HepG2 (cell line): Measurements from ENCODE around the gene SLC19A1.

ENCODE experiments used
- ZNF274 ChIP-seq: sonication (generic); formaldehyde crosslinking; IDR thresholded peaks from 2 replicates; pipeline ENCODE4 v1.5.1; 2020; ENCODE audit warnings: mild to moderate bottlenecking, missing genetic modification reagents
- TF ChIP-seq, protein P1 (sequence below): sonication (generic); formaldehyde crosslinking; IDR thresholded peaks from 2 replicates; pipeline ENCODE4 v1.8.0; 2022; ENCODE audit warnings: missing genetic modification reagents, low read depth, mild to moderate bottlenecking, borderline replicate concordance
- TF ChIP-seq, protein P2 (sequence below): sonication (generic); formaldehyde crosslinking; IDR thresholded peaks from 2 replicates; pipeline ENCODE4 v1.5.1; 2020; ENCODE audit warnings: missing genetic modification reagents, mild to moderate bottlenecking, borderline replicate concordance

- no peak for TF ChIP-seq ZNF274 (CRISPR knock-in tag)
- TF ChIP-seq, protein P1, sequence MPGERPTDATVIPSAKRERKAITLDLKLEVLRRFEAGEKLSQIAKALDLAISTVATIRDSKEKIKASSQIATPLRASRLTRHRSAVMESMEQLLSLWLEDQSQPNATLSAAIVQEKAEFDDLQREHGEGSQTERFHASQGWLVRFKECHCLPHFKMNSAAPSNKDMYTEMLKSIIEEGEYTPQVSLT (CRISPR knock-in tag): no peak
- TF ChIP-seq, protein P2, sequence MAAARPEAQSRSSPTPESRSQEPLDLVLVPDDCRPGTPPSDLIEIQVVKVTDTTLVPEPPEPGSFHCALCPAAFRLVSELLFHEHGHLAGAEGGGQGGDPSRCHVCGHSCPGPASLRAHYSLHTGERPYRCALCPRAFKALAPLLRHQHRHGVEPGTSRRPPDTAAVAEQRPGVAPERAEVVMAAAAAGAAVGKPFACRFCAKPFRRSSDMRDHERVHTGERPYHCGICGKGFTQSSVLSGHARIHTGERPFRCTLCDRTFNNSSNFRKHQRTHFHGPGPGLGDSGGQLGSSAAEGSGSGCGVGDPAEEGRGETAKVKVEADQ (CRISPR knock-in tag): no peak
Measured at GRCh38 chr21:45514311-45515021, 27.8 kb downstream of the SLC19A1 start.
